DOHH2 (cell line): Measurements from ENCODE around the gene PPP2R5E.

Experiments used
- H3F3A ChIP-seq: fragments of 200-600 bp; sonication (generic), shearing (Covaris generic); 2 replicates; pipeline ENCODE4 v1.6.0; 2016; ENCODE audit warnings: antibody characterized with exemption, mild to moderate bottlenecking; ENCODE audit not compliant: control insufficient read depth, insufficient read depth
- H3K27ac ChIP-seq: fragments of 200-600 bp; sonication (generic); 2 replicates; pipeline ENCODE4 v1.5.1; 2014; ENCODE audit warnings: low read depth, mild to moderate bottlenecking, low read length, moderate library complexity
- H3K27me3 ChIP-seq: fragments of 200-600 bp; sonication (generic); 2 replicates; pipeline ENCODE4 v1.6.1; 2014; ENCODE audit warnings: mild to moderate bottlenecking, low read length, mixed read lengths; ENCODE audit not compliant: control insufficient read depth
- H3K36me3 ChIP-seq: fragments of 200-600 bp; sonication (generic); 2 replicates; pipeline ENCODE4 v1.6.1; 2014; ENCODE audit warnings: mild to moderate bottlenecking, low read length, moderate library complexity, mixed read lengths; ENCODE audit not compliant: control insufficient read depth
- H3K4me1 ChIP-seq: fragments of 200-600 bp; sonication (generic); 2 replicates; pipeline ENCODE4 v1.6.1; 2014; ENCODE audit warnings: mild to moderate bottlenecking, low read length, mixed read lengths; ENCODE audit not compliant: control insufficient read depth
- H3K4me2 ChIP-seq: fragments of 200-600 bp; sonication (generic); 2 replicates; pipeline ENCODE4 v1.6.0; 2014; ENCODE audit warnings: mild to moderate bottlenecking, low read length, moderate library complexity
- H3K4me3 ChIP-seq: fragments of 200-600 bp; sonication (generic); 2 replicates; pipeline ENCODE4 v1.5.1; 2014; ENCODE audit warnings: mild to moderate bottlenecking, low read length, mixed read lengths
- H3K79me2 ChIP-seq: fragments of 200-600 bp; sonication (generic); 2 replicates; pipeline ENCODE4 v1.6.1; 2014; ENCODE audit warnings: mild to moderate bottlenecking, low read length, mixed read lengths; ENCODE audit not compliant: control insufficient read depth
- H3K9me2 ChIP-seq: fragments of 200-600 bp; sonication (generic); replicated peaks from 2 replicates; pipeline ENCODE4 v1.6.1; 2014; ENCODE audit warnings: mild to moderate bottlenecking, low read length, mixed read lengths; ENCODE audit not compliant: control insufficient read depth
- H3K9me3 ChIP-seq: fragments of 200-600 bp; sonication (generic); 2 replicates; pipeline ENCODE4 v1.6.1; 2014; ENCODE audit warnings: antibody characterized with exemption, low read length, mixed read lengths; ENCODE audit not compliant: control insufficient read depth, insufficient read depth
- H4K20me1 ChIP-seq: fragments of 200-600 bp; sonication (generic); 2 replicates; pipeline ENCODE4 v1.6.0; 2014; ENCODE audit warnings: low read depth, mild to moderate bottlenecking, antibody characterized with exemption, low read length, moderate library complexity; ENCODE audit not compliant: control insufficient read depth, insufficient read depth
- EZH2phosphoT487 ChIP-seq: fragments of 200-600 bp; sonication (generic); IDR thresholded peaks from 2 replicates; pipeline ENCODE4 v1.6.1; 2017; ENCODE audit warnings: borderline replicate concordance, mild to moderate bottlenecking, antibody characterized with exemption, low read length, moderate library complexity, mixed read lengths
- TF ChIP-seq, protein P1 (sequence below): fragments of 200-600 bp; sonication (generic); IDR thresholded peaks from one replicate; pipeline ENCODE4 v1.5.1; 2014; ENCODE audit warnings: antibody characterized with exemption, mild to moderate bottlenecking, low read depth, low read length; ENCODE audit not compliant: poor library complexity, severe bottlenecking

Gene PPP2R5E

DNA sequence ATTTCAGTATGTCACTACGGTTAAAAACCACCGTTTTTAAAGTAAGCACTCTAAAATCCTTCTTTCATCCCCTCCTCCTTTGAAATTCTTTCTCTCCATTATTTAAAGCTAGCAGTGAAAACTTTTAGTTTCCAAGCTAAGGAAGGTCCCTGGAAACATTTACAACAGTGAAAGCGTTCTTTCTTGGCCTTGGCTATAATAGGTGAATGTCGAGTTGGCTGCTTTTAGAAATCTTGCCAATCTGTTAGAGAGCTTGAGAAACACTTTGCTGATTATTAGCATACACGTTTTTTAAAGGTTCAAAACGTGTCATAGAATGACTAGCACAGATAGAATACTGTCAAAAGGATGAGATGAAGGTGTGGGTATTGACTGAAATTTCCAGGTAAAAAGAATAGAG, 83.4 kb downstream of the PPP2R5E start:
- H3K4me2 ChIP-seq: no peak overlapping the region
- no peaks in the 10 kb centered on the region for H3K9me3 ChIP-seq
- H3K27me3 ChIP-seq: no peaks in the 10 kb centered on the region
- H3K79me2 ChIP-seq: peaks cover 65% of the 10 kb centered on the region
- H3F3A ChIP-seq: no peaks in the 10 kb centered on the region
- TF ChIP-seq, protein P1, sequence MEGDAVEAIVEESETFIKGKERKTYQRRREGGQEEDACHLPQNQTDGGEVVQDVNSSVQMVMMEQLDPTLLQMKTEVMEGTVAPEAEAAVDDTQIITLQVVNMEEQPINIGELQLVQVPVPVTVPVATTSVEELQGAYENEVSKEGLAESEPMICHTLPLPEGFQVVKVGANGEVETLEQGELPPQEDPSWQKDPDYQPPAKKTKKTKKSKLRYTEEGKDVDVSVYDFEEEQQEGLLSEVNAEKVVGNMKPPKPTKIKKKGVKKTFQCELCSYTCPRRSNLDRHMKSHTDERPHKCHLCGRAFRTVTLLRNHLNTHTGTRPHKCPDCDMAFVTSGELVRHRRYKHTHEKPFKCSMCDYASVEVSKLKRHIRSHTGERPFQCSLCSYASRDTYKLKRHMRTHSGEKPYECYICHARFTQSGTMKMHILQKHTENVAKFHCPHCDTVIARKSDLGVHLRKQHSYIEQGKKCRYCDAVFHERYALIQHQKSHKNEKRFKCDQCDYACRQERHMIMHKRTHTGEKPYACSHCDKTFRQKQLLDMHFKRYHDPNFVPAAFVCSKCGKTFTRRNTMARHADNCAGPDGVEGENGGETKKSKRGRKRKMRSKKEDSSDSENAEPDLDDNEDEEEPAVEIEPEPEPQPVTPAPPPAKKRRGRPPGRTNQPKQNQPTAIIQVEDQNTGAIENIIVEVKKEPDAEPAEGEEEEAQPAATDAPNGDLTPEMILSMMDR: no peak
- no peak for TF ChIP-seq EZH2phosphoT487
- H3K27ac ChIP-seq: no peak overlapping the region
- no peaks in the 10 kb centered on the region for H3K36me3 ChIP-seq
- H3K4me1 ChIP-seq: no peaks in the 10 kb centered on the region
- H3K9me2 ChIP-seq: no peaks in the 10 kb centered on the region
- H4K20me1 ChIP-seq: no peaks in the 10 kb centered on the region; the same call in 1 of the 2 replicates
- no peak overlapping the region for H3K4me3 ChIP-seq

DNA sequence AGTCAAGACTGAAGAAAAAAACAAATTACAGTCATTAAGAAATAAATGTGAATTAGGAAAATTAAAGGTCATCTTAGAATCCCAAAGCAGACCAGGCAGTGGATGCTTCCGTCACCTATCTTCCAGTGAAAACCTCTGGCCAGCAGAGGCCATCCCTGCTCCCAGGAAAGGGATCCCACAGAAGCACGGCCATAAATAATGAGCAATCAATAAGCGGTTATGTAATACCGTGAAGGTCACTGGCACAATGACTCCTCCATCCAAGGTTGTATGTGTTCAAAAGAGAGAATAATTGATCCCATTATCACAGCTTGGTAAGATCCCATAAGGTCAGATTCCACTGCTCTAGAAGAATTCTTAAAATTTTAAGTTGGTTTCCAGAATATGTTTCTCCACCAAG, 85.7 kb downstream of the PPP2R5E start:
- H3K4me3 ChIP-seq: no peak overlapping the region
- no peaks in the 10 kb centered on the region for H3K9me3 ChIP-seq
- no peak overlapping the region for H3K27ac ChIP-seq
- H3K9me2 ChIP-seq: no peaks in the 10 kb centered on the region
- TF ChIP-seq, protein P1: no peak
- TF ChIP-seq EZH2phosphoT487: no peak
- peaks cover 13% of the 10 kb centered on the region; the same call in 1 of the 2 replicates for H3K36me3 ChIP-seq
- H3K4me1 ChIP-seq: no peaks in the 10 kb centered on the region
- no peaks in the 10 kb centered on the region for H3K27me3 ChIP-seq
- H3K4me2 ChIP-seq: no peak overlapping the region
- H3K79me2 ChIP-seq: peaks cover 68% of the 10 kb centered on the region
- H4K20me1 ChIP-seq: no peaks in the 10 kb centered on the region
- H3F3A ChIP-seq: no peaks in the 10 kb centered on the region

DNA sequence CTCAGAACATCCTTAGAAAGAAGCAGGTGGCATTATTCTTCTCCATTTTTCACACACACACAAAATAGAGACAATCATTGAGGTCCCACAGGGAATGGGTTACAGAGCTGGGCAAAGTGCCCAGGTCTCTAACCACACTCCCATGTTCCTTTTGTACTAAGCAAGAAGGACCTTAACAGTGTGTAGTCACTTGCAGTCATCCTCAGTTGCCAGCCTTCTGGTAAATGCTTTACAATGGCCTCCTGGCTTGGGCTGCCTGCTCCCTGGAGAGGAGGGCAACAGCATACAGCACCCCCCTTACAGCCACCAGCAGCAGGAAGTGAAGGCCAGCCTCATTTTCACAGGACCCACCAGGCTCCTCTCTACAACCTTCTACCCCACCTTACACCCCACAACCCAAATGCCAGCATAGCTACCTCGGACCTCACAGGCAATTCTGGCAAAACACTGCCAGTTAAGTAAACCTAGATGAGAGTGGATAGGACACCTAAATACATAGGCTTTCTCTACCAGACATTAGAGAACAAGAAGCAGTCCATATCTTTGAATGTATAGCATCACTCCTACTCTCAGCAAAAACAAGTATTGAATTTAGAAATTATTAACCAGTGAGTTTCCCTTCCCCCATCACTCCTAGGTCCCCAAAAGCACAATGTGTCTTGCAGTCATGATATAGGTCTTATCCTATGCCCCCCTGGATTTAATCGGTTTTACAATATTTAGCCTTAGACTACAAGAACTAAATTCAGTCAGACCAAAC, 88.1 kb downstream of the PPP2R5E start:
- TF ChIP-seq, protein P1: no peak
- TF ChIP-seq EZH2phosphoT487: no peak
- H3K4me3 ChIP-seq: no peak overlapping the region
- no peak overlapping the region for H3K4me2 ChIP-seq
- H4K20me1 ChIP-seq: no peaks in the 10 kb centered on the region
- H3K27me3 ChIP-seq: no peaks in the 10 kb centered on the region
- no peaks in the 10 kb centered on the region for H3F3A ChIP-seq
- peaks cover 74% of the 10 kb centered on the region for H3K79me2 ChIP-seq
- no peaks in the 10 kb centered on the region for H3K9me3 ChIP-seq
- no peaks in the 10 kb centered on the region for H3K4me1 ChIP-seq
- no peak overlapping the region for H3K27ac ChIP-seq
- H3K9me2 ChIP-seq: no peaks in the 10 kb centered on the region
- peaks cover 23% of the 10 kb centered on the region for H3K36me3 ChIP-seq
